Stomach (tissue), 4 donors: ENCODE results near the gene CCDC93.

Experiments used
- POLR2AphosphoS5 ChIP-seq, 3 donors: sonication (generic); formaldehyde crosslinking; IDR thresholded peaks; one replicate each; pipeline ENCODE4 v1.6.1; 2016; ENCODE audit warnings: antibody characterized with exemption in 3 of 3
- TF ChIP-seq, protein P1 (sequence below), 7 experiments: fragments of 450-650 bp in 4 of 7; fragments of 200-600 bp in 3 of 7; sonication (generic) in 3 of 7; IDR thresholded peaks; one replicate each; pipeline ENCODE4 v1.5.1; 2016 to 2019; ENCODE audit warnings: antibody characterized with exemption in 7 of 7, control low read depth in 2 of 7, mild to moderate bottlenecking in 1 of 7

DNA sequence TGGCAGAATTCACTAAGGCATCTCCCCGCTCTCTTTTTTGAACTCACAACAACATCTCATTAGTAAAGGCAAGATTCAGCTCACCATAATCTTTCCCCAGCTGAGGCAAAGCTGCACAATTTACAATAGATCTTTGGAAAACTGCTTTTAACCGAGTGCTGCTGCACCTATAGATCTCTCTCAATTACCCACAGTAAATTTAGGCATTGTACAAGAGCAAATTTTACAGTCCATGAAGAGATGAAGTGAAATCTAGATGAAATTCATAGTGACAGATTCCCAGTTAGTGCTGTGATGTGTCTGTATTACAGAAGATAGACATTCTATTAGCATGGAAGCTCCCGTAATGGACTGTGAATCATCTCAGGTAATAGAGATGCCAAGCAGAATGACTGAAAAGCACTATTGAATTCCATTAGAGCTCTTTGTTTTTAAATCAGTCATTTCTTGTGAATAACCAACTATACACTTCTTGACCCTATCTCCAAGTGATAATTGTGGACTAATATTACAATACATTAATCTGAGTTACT, 38.0 kb upstream of the CCDC93 start:
- TF ChIP-seq POLR2AphosphoS5 (IDR thresholded peaks at IDR 0.05) = no peak
- TF ChIP-seq, protein P1, sequence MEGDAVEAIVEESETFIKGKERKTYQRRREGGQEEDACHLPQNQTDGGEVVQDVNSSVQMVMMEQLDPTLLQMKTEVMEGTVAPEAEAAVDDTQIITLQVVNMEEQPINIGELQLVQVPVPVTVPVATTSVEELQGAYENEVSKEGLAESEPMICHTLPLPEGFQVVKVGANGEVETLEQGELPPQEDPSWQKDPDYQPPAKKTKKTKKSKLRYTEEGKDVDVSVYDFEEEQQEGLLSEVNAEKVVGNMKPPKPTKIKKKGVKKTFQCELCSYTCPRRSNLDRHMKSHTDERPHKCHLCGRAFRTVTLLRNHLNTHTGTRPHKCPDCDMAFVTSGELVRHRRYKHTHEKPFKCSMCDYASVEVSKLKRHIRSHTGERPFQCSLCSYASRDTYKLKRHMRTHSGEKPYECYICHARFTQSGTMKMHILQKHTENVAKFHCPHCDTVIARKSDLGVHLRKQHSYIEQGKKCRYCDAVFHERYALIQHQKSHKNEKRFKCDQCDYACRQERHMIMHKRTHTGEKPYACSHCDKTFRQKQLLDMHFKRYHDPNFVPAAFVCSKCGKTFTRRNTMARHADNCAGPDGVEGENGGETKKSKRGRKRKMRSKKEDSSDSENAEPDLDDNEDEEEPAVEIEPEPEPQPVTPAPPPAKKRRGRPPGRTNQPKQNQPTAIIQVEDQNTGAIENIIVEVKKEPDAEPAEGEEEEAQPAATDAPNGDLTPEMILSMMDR (IDR thresholded peaks at IDR 0.05) = no peak
